Esophagus muscularis mucosa (tissue), 4 donors: ENCODE results near the gene SCML2. TPM values are rescaled to one million over a fixed set of nuclear protein-coding genes. Genes with fewer than 3 reads are reported as not detected.

ENCODE experiments used
- DNase-seq: peaks from one replicate; pipeline ENCODE4 v3.0.0-alpha.2; 2017; ENCODE audit errors: extremely low spot score
- H3K27ac ChIP-seq, 4 donors: fragments of 200-600 bp; sonication (generic); replicated peaks in 1 of 4; 1 replicate in 3 of 4; 2 replicates in 1 of 4; pipeline ENCODE4 v1.5.1; 2016 to 2019; ENCODE audit warnings: mild to moderate bottlenecking in 1 of 4
- H3K27me3 ChIP-seq, 4 donors: fragments of 200-600 bp; sonication (generic); one replicate each; pipeline versions ENCODE4 v1.5.1 to v1.6.0; 2016 to 2019
- H3K36me3 ChIP-seq, 4 donors: fragments of 200-600 bp; sonication (generic); one replicate each; pipeline ENCODE4 v1.5.1; 2016 to 2019
- H3K4me1 ChIP-seq, 4 donors: fragments of 200-600 bp; sonication (generic); one replicate each; pipeline ENCODE4 v1.5.1; 2016 to 2019
- H3K4me3 ChIP-seq, 4 donors: fragments of 200-600 bp; sonication (generic); 1 replicate in 2 of 4; 2 replicates in 2 of 4; pipeline ENCODE4 v1.5.1; 2016 to 2019; ENCODE audit warnings: mild to moderate bottlenecking in 4 of 4, moderate library complexity in 1 of 4
- H3K9me3 ChIP-seq, 4 donors: fragments of 200-600 bp; sonication (generic); 1 replicate in 3 of 4; 2 replicates in 1 of 4; pipeline ENCODE4 v1.5.1; 2016 to 2019
- EP300 ChIP-seq: sonication (generic); formaldehyde crosslinking; IDR thresholded peaks from one replicate; pipeline ENCODE4 v1.6.1; 2017; ENCODE audit warnings: antibody characterized with exemption
- POLR2A ChIP-seq: fragments of 450-650 bp; IDR thresholded peaks from one replicate; pipeline ENCODE4 v1.6.1; 2017; ENCODE audit warnings: antibody characterized with exemption, moderate library complexity, mild to moderate bottlenecking, low read depth
- POLR2AphosphoS5 ChIP-seq, 2 donors: sonication (generic); formaldehyde crosslinking; IDR thresholded peaks; one replicate each; pipeline ENCODE4 v1.6.1; 2017; ENCODE audit warnings: antibody characterized with exemption in 2 of 2
- WGBS: methylation state at CpG from one replicate; pipeline ENCODE4 v1.1.5; 2018; 5-methylcytosine and 5-hydroxymethylcytosine counted together
- intact Hi-C: fragments of 100-400 bp; cut with DNase I; formaldehyde crosslinking; loops from one replicate; pipeline ENCODE4 v1.15.1; 2023
- total RNA-seq, 4 donors: library from RNA; depleted of rRNA; stranded (reverse); fragments of >200 nt; gene quantifications; one replicate each; pipeline versions ENCODE4 v1.1.0 to v1.2.1, GENCODE V29; 2016
- TF ChIP-seq, protein P1 (sequence below), 3 experiments: fragments of 200-600 bp in 2 of 3; fragments of 450-650 bp in 1 of 3; sonication (generic) in 2 of 3; IDR thresholded peaks; one replicate each; pipeline ENCODE4 v1.5.1; 2017 to 2019; ENCODE audit warnings: antibody characterized with exemption in 3 of 3, mild to moderate bottlenecking in 2 of 3, moderate library complexity in 1 of 3

Gene SCML2
- total RNA-seq, 4 donors from 2014 or later = 0.99 to 2.6 (median 1.7) TPM

DNA sequence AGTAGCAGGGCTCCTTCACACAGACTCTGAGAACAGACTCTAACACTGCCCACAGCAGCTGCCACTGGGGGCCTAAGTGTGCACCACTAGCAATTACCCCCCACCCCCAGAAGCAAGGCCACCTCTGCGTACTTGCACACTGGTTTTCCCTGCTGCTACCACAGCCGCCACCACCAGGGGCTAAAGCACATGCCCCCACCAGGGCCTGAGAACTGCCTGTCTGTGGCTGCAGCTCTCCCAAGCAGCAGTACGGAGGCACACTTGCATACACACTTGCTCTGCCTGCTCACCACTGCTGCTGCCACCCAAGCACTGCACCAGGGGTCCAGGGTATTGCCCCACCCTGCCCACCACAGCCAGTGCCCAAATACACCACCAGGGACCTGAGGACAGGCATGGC lies 59.6 kb downstream of the SCML2 start:
- Histone ChIP-seq H3K4me3 (no peak overlapping the region), H3K27me3 (no peaks in the 10 kb centered on the region), H3K9me3 (peaks cover 0 to 12% (median 0%) of the 10 kb centered on the region in 4 donors), H3K36me3 (no peaks in the 10 kb centered on the region), H3K27ac (no peak overlapping the region), H3K4me1 (peaks cover 0 to 4% (median 2%) of the 10 kb centered on the region in 4 donors)
- intact Hi-C loops = no loop called here
- TF ChIP-seq POLR2A (no peak), POLR2AphosphoS5 (IDR thresholded peaks at IDR 0.05) (no peak), EP300 (no peak)
- TF ChIP-seq, protein P1, sequence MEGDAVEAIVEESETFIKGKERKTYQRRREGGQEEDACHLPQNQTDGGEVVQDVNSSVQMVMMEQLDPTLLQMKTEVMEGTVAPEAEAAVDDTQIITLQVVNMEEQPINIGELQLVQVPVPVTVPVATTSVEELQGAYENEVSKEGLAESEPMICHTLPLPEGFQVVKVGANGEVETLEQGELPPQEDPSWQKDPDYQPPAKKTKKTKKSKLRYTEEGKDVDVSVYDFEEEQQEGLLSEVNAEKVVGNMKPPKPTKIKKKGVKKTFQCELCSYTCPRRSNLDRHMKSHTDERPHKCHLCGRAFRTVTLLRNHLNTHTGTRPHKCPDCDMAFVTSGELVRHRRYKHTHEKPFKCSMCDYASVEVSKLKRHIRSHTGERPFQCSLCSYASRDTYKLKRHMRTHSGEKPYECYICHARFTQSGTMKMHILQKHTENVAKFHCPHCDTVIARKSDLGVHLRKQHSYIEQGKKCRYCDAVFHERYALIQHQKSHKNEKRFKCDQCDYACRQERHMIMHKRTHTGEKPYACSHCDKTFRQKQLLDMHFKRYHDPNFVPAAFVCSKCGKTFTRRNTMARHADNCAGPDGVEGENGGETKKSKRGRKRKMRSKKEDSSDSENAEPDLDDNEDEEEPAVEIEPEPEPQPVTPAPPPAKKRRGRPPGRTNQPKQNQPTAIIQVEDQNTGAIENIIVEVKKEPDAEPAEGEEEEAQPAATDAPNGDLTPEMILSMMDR (IDR thresholded peaks at IDR 0.05) = no peak
- WGBS = no CpG with 5 or more reads among the region's 3 CpGs
- DNase-seq = no peak

DNA sequence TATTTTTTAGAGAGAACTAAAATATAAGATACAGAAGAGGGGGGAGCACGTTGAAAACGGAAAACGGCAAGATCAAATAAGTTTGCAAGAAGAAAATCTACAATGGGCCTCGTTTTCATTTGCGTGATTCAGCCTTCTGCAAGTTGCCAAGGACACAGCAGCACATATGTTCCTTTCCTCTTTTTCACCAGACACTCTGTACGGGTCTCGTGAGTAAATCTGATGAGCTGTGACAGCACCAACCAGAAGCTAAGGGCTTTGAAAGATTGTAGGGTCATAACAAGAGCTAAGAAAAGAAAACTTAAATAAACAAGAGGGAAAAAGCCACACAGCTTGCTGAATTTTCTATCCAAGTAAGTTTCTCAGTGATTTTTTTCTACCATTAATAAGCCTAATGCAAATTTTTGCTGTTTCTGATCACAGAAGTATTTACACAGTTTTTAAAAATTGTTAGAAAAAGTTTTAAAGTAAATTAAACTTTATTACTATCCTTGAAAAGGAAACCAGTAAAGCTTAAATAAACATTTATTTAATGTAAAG lies 63.4 kb downstream of the SCML2 start:
- WGBS = 38% methylated on average over 7 of the region's 7 CpGs
- Histone ChIP-seq H3K9me3 (peaks cover 0 to 8% (median 0%) of the 10 kb centered on the region in 4 donors), H3K4me3 (no peak overlapping the region), H3K4me1 (peaks cover 0 to 4% (median 2%) of the 10 kb centered on the region in 4 donors), H3K36me3 (no peaks in the 10 kb centered on the region), H3K27me3 (no peaks in the 10 kb centered on the region), H3K27ac (no peak overlapping the region)
- intact Hi-C loops = no loop called here
- TF ChIP-seq POLR2AphosphoS5 (IDR thresholded peaks at IDR 0.05) (no peak), EP300 (no peak), POLR2A (no peak)
- TF ChIP-seq, protein P1 (IDR thresholded peaks at IDR 0.05) = no peak
- DNase-seq = no peak

DNA sequence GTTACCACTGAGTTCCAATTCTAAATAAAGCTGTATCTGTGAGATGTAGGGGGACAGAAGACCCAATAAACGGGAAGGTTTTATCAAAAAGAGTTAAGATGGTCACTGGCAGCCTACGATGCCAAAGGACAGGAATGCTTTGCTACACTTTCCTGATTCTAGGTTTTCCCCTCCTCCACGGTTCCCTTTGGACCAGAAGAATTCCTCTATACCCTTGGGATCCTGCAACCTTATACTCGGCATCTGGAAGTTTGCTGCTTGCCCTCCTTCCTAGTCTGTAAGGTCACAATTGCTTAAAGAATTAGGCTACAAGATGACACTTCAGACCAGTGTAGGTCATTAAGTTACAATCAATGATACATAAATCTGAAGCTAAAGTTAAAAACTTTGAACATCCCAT lies 64.3 kb downstream of the SCML2 start:
- Histone ChIP-seq H3K36me3 (no peaks in the 10 kb centered on the region), H3K27me3 (no peaks in the 10 kb centered on the region), H3K27ac (no peak overlapping the region), H3K4me3 (no peak overlapping the region), H3K9me3 (no peaks in the 10 kb centered on the region), H3K4me1 (peaks cover 0 to 4% (median 2%) of the 10 kb centered on the region in 4 donors)
- no peak for DNase-seq
- intact Hi-C loops = no loop called here
- TF ChIP-seq EP300 (no peak), POLR2AphosphoS5 (IDR thresholded peaks at IDR 0.05) (no peak), POLR2A (no peak)
- TF ChIP-seq, protein P1 (IDR thresholded peaks at IDR 0.05) = no peak
- 48% methylated on average over 4 of the region's 4 CpGs for WGBS

DNA sequence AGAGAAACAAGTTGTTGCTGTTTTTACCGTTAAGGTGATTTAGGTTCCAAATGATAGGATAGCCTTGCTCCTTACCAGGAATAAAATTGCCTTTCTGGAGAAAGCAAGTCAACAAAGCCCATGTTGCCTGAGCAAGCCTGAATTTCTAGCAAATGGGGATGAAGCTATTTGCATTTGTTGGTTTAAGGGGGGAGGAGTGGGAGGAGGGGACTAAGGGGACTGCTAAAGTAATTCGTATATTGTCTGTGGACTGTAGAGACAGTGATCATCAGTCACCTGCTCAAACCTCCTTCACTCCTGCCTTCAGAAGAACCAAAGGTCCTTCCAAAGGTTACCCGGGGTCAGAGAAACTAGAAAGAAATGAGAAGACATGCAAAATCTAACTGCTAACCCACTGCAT lies 65.8 kb downstream of the SCML2 start:
- TF ChIP-seq POLR2AphosphoS5 (IDR thresholded peaks at IDR 0.05) = no peak
- intact Hi-C loops = no loop called here
- 54% methylated on average over 3 of the region's 3 CpGs for WGBS
- Histone ChIP-seq H3K27ac (no peak overlapping the region), H3K9me3 (no peaks in the 10 kb centered on the region), H3K27me3 (no peaks in the 10 kb centered on the region), H3K4me3 (no peak overlapping the region), H3K4me1 (peaks cover 0 to 4% (median 2%) of the 10 kb centered on the region in 4 donors), H3K36me3 (no peaks in the 10 kb centered on the region)
- DNase-seq = no peak

DNA sequence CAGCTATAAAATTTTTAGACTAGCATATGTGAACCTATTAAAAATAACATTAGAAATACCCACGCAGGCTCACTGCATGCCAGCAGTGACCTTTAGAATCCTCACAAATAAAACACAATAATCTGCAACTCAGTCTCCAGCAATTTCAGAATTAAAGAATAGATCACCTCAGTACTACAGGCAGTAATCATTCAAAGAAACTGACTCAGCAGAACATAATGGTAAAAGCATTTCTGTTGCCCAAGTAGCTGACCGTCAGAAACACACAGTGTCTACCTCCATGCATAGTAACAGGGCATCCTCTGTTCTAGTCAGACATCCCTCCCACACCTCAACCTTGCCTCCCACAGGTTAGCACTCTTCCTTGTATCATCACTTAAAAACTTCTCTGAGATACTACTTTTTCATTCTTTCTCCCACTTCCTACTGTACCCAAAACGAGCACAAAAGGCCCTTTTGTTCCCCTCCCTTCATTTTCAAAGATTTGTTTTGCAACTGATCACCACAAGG lies 68.1 kb downstream of the SCML2 start:
- H3K4me1 ChIP-seq = peaks cover 0 to 4% (median 2%) of the 10 kb centered on the region in 4 donors
- H3K27ac ChIP-seq = no peak overlapping the region
- no peaks in the 10 kb centered on the region for H3K9me3 ChIP-seq
- H3K4me3 ChIP-seq = no peak overlapping the region
- H3K27me3 ChIP-seq = no peaks in the 10 kb centered on the region
- 67% methylated on average over 3 of the region's 3 CpGs for WGBS
- no peak for DNase-seq
- intact Hi-C loops = no loop called here
- TF ChIP-seq, protein P1 (IDR thresholded peaks at IDR 0.05) = no peak
- TF ChIP-seq POLR2AphosphoS5 (IDR thresholded peaks at IDR 0.05) (no peak), EP300 (no peak), POLR2A (no peak)
- H3K36me3 ChIP-seq = no peaks in the 10 kb centered on the region
